Measurements from ENCODE around the gene ELOB. TPM values are rescaled to one million over a fixed set of nuclear protein-coding genes. Genes with fewer than 3 reads are reported as not detected.

Gene ELOB
- total and polyA plus RNA-seq, 2 of the 13 experiments (the other 11 are each of a cell fraction or from before 2014, with no cell fraction given), result 208 to 225 TPM

DNA sequence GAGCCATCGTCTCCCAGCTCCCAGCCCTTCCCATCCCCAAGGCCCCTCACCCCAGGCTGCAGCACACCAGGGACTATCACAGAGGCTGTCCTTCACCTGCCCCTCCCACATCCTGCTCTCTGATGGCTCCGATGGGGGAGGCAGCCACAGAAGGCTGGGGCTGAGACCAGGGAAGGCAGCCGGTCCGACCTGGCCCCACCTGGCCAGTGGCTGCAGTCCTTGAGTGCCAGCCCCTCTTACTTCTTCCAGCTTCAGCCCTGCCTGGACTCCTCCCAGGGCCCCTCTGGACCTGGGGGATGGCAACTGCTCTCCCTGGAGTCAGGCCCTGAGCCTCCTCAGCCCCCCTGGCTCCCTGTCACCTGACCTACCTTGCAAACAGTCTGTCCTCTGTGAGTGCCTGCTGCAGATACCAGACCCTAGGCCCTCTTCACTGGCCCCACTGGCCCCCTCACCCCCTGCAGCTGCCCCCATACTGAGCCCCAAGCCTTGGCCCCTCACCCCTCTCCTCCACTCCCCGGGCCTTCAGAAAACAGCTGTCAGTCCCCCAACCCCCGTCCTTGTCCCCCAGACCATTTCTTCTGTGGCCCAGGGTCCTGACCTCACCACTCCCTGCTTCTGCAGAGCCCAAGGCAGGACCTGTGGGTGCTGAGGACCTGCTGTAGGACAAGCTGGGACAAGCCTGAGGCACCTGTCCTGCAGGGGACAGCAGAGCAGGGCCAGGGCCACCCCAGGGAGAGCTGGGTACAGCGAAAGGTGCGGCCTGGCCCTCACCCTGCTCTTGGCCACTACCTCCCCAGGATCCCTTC lies 37.3 kb downstream of the ELOB start (continued):
- TF ChIP-seq, protein P1, sequence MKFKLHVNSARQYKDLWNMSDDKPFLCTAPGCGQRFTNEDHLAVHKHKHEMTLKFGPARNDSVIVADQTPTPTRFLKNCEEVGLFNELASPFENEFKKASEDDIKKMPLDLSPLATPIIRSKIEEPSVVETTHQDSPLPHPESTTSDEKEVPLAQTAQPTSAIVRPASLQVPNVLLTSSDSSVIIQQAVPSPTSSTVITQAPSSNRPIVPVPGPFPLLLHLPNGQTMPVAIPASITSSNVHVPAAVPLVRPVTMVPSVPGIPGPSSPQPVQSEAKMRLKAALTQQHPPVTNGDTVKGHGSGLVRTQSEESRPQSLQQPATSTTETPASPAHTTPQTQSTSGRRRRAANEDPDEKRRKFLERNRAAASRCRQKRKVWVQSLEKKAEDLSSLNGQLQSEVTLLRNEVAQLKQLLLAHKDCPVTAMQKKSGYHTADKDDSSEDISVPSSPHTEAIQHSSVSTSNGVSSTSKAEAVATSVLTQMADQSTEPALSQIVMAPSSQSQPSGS (CRISPR knock-in tag; IDR thresholded peaks at IDR 0.05), result 0 out of 2 replicates have a peak, but pooled peaks have one; percentile 22
- TF ChIP-seq, protein P2, sequence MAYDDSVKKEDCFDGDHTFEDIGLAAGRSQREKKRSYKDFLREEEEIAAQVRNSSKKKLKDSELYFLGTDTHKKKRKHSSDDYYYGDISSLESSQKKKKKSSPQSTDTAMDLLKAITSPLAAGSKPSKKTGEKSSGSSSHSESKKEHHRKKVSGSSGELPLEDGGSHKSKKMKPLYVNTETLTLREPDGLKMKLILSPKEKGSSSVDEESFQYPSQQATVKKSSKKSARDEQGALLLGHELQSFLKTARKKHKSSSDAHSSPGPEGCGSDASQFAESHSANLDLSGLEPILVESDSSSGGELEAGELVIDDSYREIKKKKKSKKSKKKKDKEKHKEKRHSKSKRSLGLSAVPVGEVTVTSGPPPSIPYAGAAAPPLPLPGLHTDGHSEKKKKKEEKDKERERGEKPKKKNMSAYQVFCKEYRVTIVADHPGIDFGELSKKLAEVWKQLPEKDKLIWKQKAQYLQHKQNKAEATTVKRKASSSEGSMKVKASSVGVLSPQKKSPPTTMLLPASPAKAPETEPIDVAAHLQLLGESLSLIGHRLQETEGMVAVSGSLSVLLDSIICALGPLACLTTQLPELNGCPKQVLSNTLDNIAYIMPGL (CRISPR knock-in tag; IDR thresholded peaks at IDR 0.05; ENCODE audit: borderline replicate concordance in 1 of 2, low read depth in 1 of 2), result no peak
- TF ChIP-seq ETV5 (CRISPR knock-in tag; IDR thresholded peaks at IDR 0.05; ENCODE audit: borderline replicate concordance) (peak; percentile 83), KAT2B (IDR thresholded peaks at IDR 0.05; ENCODE audit: borderline replicate concordance, low read depth, low read length) (no peak), SAP130 (CRISPR knock-in tag; IDR thresholded peaks at IDR 0.05; ENCODE audit: low read depth) (peak; percentile 47; the same call in 1 of the 2 replicates), KDM2A (CRISPR knock-in tag; IDR thresholded peaks at IDR 0.05; ENCODE audit: borderline replicate concordance, low read depth) (peak; percentile 35; the same call in 1 of the 2 replicates), RELA (CRISPR knock-in tag; IDR thresholded peaks at IDR 0.05) (0 out of 2 replicates have a peak, but pooled peaks have one; percentile 9), FOXO1 (CRISPR knock-in tag; IDR thresholded peaks at IDR 0.05) (no peak), GABPB1 (CRISPR knock-in tag; IDR thresholded peaks at IDR 0.05) (peak; percentile 46; the same call in 1 of the 2 replicates), POLR2G (IDR thresholded peaks at IDR 0.05; ENCODE audit: low read depth, low read length) (peak; percentile 58; the same call in 1 of the 2 replicates), BHLHE40 (IDR thresholded peaks at IDR 0.05; ENCODE audit: low read length) (no peak), NCOA2 (CRISPR knock-in tag; IDR thresholded peaks at IDR 0.05) (0 out of 2 replicates have a peak, but pooled peaks have one; percentile 26), POLR2A (IDR thresholded peaks at IDR 0.05; ENCODE audit: insufficient read depth in 1 of 2, low read depth in 2 of 2, low read length in 2 of 2) (peak in 1 of 2 experiments; percentile 47; a peak in 1 of 4 replicates)
- TF ChIP-seq, protein P3, sequence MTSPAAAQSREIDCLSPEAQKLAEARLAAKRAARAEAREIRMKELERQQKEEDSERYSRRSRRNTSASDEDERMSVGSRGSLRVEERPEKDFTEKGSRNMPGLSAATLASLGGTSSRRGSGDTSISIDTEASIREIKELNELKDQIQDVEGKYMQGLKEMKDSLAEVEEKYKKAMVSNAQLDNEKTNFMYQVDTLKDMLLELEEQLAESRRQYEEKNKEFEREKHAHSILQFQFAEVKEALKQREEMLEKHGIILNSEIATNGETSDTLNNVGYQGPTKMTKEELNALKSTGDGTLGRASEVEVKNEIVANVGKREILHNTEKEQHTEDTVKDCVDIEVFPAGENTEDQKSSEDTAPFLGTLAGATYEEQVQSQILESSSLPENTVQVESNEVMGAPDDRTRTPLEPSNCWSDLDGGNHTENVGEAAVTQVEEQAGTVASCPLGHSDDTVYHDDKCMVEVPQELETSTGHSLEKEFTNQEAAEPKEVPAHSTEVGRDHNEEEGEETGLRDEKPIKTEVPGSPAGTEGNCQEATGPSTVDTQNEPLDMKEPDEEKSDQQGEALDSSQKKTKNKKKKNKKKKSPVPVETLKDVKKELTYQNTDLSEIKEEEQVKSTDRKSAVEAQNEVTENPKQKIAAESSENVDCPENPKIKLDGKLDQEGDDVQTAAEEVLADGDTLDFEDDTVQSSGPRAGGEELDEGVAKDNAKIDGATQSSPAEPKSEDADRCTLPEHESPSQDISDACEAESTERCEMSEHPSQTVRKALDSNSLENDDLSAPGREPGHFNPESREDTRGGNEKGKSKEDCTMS (CRISPR knock-in tag; conservative IDR thresholded peaks at IDR 0.05), result no peak
- TF ChIP-seq, protein P4, sequence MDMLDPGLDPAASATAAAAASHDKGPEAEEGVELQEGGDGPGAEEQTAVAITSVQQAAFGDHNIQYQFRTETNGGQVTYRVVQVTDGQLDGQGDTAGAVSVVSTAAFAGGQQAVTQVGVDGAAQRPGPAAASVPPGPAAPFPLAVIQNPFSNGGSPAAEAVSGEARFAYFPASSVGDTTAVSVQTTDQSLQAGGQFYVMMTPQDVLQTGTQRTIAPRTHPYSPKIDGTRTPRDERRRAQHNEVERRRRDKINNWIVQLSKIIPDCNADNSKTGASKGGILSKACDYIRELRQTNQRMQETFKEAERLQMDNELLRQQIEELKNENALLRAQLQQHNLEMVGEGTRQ (IDR thresholded peaks at IDR 0.05; ENCODE audit: low read depth, low read length), result no peak
- TF ChIP-seq, protein P4 (CRISPR knock-in tag; IDR thresholded peaks at IDR 0.05; ENCODE audit: borderline replicate concordance), result no peak
- TF ChIP-seq, protein P5, sequence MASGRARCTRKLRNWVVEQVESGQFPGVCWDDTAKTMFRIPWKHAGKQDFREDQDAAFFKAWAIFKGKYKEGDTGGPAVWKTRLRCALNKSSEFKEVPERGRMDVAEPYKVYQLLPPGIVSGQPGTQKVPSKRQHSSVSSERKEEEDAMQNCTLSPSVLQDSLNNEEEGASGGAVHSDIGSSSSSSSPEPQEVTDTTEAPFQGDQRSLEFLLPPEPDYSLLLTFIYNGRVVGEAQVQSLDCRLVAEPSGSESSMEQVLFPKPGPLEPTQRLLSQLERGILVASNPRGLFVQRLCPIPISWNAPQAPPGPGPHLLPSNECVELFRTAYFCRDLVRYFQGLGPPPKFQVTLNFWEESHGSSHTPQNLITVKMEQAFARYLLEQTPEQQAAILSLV (CRISPR knock-in tag; IDR thresholded peaks at IDR 0.05; ENCODE audit: borderline replicate concordance), result 0 out of 2 replicates have a peak, but pooled peaks have one; percentile 30
- TF ChIP-seq, protein P6, sequence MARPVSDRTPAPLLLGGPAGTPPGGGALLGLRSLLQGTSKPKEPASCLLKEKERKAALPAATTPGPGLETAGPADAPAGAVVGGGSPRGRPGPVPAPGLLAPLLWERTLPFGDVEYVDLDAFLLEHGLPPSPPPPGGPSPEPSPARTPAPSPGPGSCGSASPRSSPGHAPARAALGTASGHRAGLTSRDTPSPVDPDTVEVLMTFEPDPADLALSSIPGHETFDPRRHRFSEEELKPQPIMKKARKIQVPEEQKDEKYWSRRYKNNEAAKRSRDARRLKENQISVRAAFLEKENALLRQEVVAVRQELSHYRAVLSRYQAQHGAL (CRISPR knock-in tag; IDR thresholded peaks at IDR 0.05; ENCODE audit: not compliant biosample characterization), result no peak

All from HepG2 (cell line).